PC-9 (cell line): ENCODE data around the gene BCL3.

Source experiments
- CTCF ChIP-seq: fragments of 200-600 bp; sonication (generic); conservative IDR thresholded peaks from 2 replicates; pipeline ENCODE4 v1.6.1; 2017; ENCODE audit warnings: mixed run types, antibody characterized with exemption, mild to moderate bottlenecking, moderate library complexity
- EZH2 ChIP-seq: fragments of 200-600 bp; sonication (generic); IDR thresholded peaks from 2 replicates; pipeline ENCODE4 v1.8.0; 2017; ENCODE audit warnings: antibody characterized with exemption, low read depth

- TF ChIP-seq CTCF (no peak), EZH2 (no peak)
Measured at GRCh38 chr19:44722131-44723121, 26.1 kb upstream of the BCL3 start.
